HL-60 (cell line): ENCODE data around the gene CLDN10.

Experiments used
- CTCF ChIP-seq: IDR thresholded peaks from one replicate; pipeline ENCODE4 v1.5.1; 2011; ENCODE audit warnings: low read length, control low read depth, inconsistent platforms; ENCODE audit not compliant: insufficient read depth
- GABPA ChIP-seq: IDR thresholded peaks from 2 replicates; pipeline ENCODE4 v1.6.1; 2012; ENCODE audit warnings: low read depth
- POLR2AphosphoS5 ChIP-seq: IDR thresholded peaks from 2 replicates; pipeline ENCODE4 v1.6.1; 2012; ENCODE audit warnings: low read depth
- REST ChIP-seq: IDR thresholded peaks from 2 replicates; pipeline ENCODE4 v1.6.1; 2012; ENCODE audit warnings: low read depth; ENCODE audit not compliant: insufficient replicate concordance

- TF ChIP-seq CTCF = no peak
- TF ChIP-seq REST = no peak
- no peak for TF ChIP-seq POLR2AphosphoS5
- TF ChIP-seq GABPA = no peak
These were observed 76.0 kb downstream of the CLDN10 start for GRCh38 chr13:95628488-95628887.
